CD14-positive monocyte (primary cell): Measurements from ENCODE around the gene C1QL1. TPM values are rescaled to one million over a fixed set of nuclear protein-coding genes. Genes with fewer than 3 reads are reported as not detected.
"Not testable (repeated sequence)": the region's sequence is repeated elsewhere in the genome, so short reads cannot be mapped to it uniquely, and the experiment has no call there.

ENCODE experiments used
- DNase-seq, 3 donors: peaks; one replicate each; pipeline ENCODE4 v3.0.0-alpha.2; 2011 to 2022
- H2AFZ ChIP-seq: 2 replicates; pipeline ENCODE4 v1.6.0; 2012; ENCODE audit warnings: mild to moderate bottlenecking, low read depth, low read length, inconsistent platforms; ENCODE audit not compliant: insufficient read depth, poor library complexity, severe bottlenecking
- H3K27ac ChIP-seq, 2 donors: 1 replicate in 1 of 2; 2 replicates in 1 of 2; pipeline ENCODE4 v1.5.1; 2012 to 2013; ENCODE audit warnings: low read length in 2 of 2, control low read depth in 1 of 2, inconsistent platforms in 1 of 2, low read depth in 1 of 2, mild to moderate bottlenecking in 1 of 2
- H3K27me3 ChIP-seq, 2 donors: one replicate each; pipeline versions ENCODE4 v1.6.0 to v1.6.1; 2011 to 2013; ENCODE audit warnings: low read length in 2 of 2; ENCODE audit not compliant: control insufficient read depth in 2 of 2, insufficient read depth in 2 of 2
- H3K36me3 ChIP-seq, 2 donors: replicated peaks in 1 of 2; 1 replicate in 1 of 2; 2 replicates in 1 of 2; pipeline versions ENCODE4 v1.5.1 to v1.6.1; 2012 to 2013; ENCODE audit warnings: low read length in 2 of 2, control low read depth in 1 of 2, inconsistent platforms in 1 of 2, mild to moderate bottlenecking in 1 of 2; ENCODE audit not compliant: insufficient read depth in 2 of 2, control insufficient read depth in 1 of 2
- H3K4me1 ChIP-seq, 2 donors: 1 replicate in 1 of 2; 2 replicates in 1 of 2; pipeline versions ENCODE4 v1.5.1 to v1.6.1; 2012 to 2013; ENCODE audit warnings: low read length in 2 of 2, control low read depth in 1 of 2, inconsistent platforms in 1 of 2, mild to moderate bottlenecking in 1 of 2, moderate library complexity in 1 of 2; ENCODE audit not compliant: insufficient read depth in 2 of 2, control insufficient read depth in 1 of 2
- H3K4me2 ChIP-seq: replicated peaks from 2 replicates; pipeline ENCODE3; 2012; ENCODE audit warnings: low read length, moderate library complexity, mild to moderate bottlenecking; ENCODE audit not compliant: poor library complexity, severe bottlenecking; ENCODE audit errors: extremely low read depth
- H3K4me3 ChIP-seq, 3 experiments: fragments of 200-600 bp in 1 of 3; sonication (generic) in 1 of 3; replicated peaks in 1 of 3; 1 replicate in 2 of 3; 2 replicates in 1 of 3; pipeline ENCODE4 v1.5.1; 2011 to 2013; ENCODE audit warnings: low read length in 3 of 3, mild to moderate bottlenecking in 3 of 3, control low read depth in 2 of 3, low read depth in 2 of 3, inconsistent platforms in 1 of 3, moderate library complexity in 1 of 3
- H3K79me2 ChIP-seq: 2 replicates; pipeline ENCODE4 v1.6.0; 2012; ENCODE audit warnings: mild to moderate bottlenecking, control low read depth, inconsistent platforms, low read length, moderate library complexity; ENCODE audit not compliant: insufficient read depth
- H3K9ac ChIP-seq: 2 replicates; pipeline ENCODE4 v1.6.0; 2017; ENCODE audit warnings: low read length, mild to moderate bottlenecking; ENCODE audit not compliant: insufficient read depth, poor library complexity, severe bottlenecking
- H3K9me3 ChIP-seq, 2 donors: replicated peaks in 1 of 2; 1 replicate in 1 of 2; 2 replicates in 1 of 2; pipeline versions ENCODE4 v1.5.1 to v1.6.1; 2012 to 2013; ENCODE audit warnings: low read length in 2 of 2, control low read depth in 1 of 2; ENCODE audit not compliant: control insufficient read depth in 1 of 2, insufficient read depth in 1 of 2
- H4K20me1 ChIP-seq: 2 replicates; pipeline ENCODE4 v1.6.0; 2012; ENCODE audit warnings: mild to moderate bottlenecking, low read length, control low read depth, moderate library complexity; ENCODE audit not compliant: insufficient read depth
- H3K27ac Mint-ChIP-seq, 7 donors: one replicate each; pipeline ENCODE4 v1.8.0; 2020; ENCODE audit warnings: mild to moderate bottlenecking in 7 of 7, mixed read lengths in 7 of 7, moderate library complexity in 6 of 7, inconsistent platforms in 2 of 7
- H3K27me3 Mint-ChIP-seq, 3 donors: one replicate each; pipeline ENCODE4 v1.8.0; 2021 to 2022; ENCODE audit warnings: low read depth in 3 of 3, mild to moderate bottlenecking in 3 of 3, mixed read lengths in 3 of 3, moderate library complexity in 3 of 3, inconsistent platforms in 1 of 3
- H3K36me3 Mint-ChIP-seq, 2 donors: one replicate each; pipeline ENCODE4 v1.8.0; 2020; ENCODE audit warnings: mixed read lengths in 2 of 2, inconsistent platforms in 1 of 2, mild to moderate bottlenecking in 1 of 2
- H3K4me1 Mint-ChIP-seq: one replicate; pipeline ENCODE4 v1.8.0; 2020; ENCODE audit warnings: mild to moderate bottlenecking, mixed read lengths
- H3K4me3 Mint-ChIP-seq, 2 donors: one replicate each; pipeline ENCODE4 v1.8.0; 2020; ENCODE audit warnings: mild to moderate bottlenecking in 2 of 2, mixed read lengths in 2 of 2, moderate library complexity in 1 of 2
- H3K9me3 Mint-ChIP-seq, 7 donors: one replicate each; pipeline ENCODE4 v1.8.0; 2020 to 2022; ENCODE audit warnings: mixed read lengths in 7 of 7, mild to moderate bottlenecking in 6 of 7, moderate library complexity in 6 of 7, inconsistent platforms in 2 of 7
- WGBS: methylation state at CpG from one replicate; pipeline ENCODE4 v1.1.5; 2013; ENCODE audit warnings: missing lambda C conversion rate; ENCODE audit not compliant: insufficient coverage; 5-methylcytosine and 5-hydroxymethylcytosine counted together
- intact Hi-C, 2 donors: fragments of 100-400 bp; cut with micrococcal nuclease; formaldehyde crosslinking; loops; one replicate each; pipeline versions ENCODE4 v1.15.0 to v1.15.1; 2023
- polyA plus RNA-seq, 3 donors: library from polyadenylated mRNA; depleted of rRNA in 1 of 3; unstranded in 2 of 3; stranded (reverse) in 1 of 3; fragments of 300-500 nt in 2 of 3; fragments of >200 nt in 1 of 3; fragmentation: Illumina TruSeq in 2 of 3; gene quantifications; 1 replicate in 2 of 3; 2 replicates in 1 of 3; pipeline ENCODE4 v1.2.3, GENCODE V29; 2012 to 2021
- TF ChIP-seq, protein P1 (sequence below): fragments of 200-600 bp; IDR thresholded peaks from one replicate; pipeline ENCODE4 v1.8.0; 2022; ENCODE audit warnings: antibody characterized with exemption, mild to moderate bottlenecking

C1QL1 gene
- polyA plus RNA-seq, 3 donors = not detected

DNA sequence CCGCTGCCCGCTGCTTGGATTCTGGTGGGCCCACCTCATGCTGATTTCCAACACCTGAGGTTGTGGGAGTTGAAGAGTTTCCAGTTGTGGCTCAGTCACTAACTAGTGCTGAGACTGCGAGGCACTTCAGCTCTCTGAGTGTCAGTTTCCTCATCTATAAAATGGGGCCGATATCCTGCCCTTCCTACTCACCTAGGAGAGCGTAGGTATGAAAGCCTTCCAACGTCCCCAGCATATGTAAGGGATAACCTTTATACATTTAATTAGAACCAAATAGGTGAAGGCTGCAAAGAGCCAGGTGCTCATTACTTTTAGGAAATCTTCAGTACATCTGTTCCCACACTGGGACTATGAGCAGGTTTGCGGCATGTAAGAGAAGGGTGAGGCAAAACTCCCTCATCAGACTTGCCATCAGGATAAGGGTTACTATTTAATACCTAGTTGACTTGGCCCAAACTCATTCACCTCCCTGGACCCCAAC, 19.7 kb downstream of the C1QL1 start:
- H3K4me2 ChIP-seq = peak overlapping the region; percentile 97
- peaks cover 46% of the 10 kb centered on the region for H3K79me2 ChIP-seq
- H3K36me3 ChIP-seq = no peaks in the 10 kb centered on the region
- intact Hi-C loops = loop anchor here (2.0 to 5.0 kb wide), 2 partner anchors 46 to 48 kb away; a partner anchor contains a TSS
- peaks cover 18 to 30% of the 10 kb centered on the region in 2 donors for H3K4me1 ChIP-seq
- peak overlapping the region; percentile 98 for H2AFZ ChIP-seq
- Mint-ChIP-seq H3K9me3 (no peaks in the 10 kb centered on the region), H3K36me3 (peaks cover 0 to 4% of the 10 kb centered on the region in 2 donors), H3K27ac (peak overlapping the region in 4 of 7 donors; percentile 86 to 94 (median 90)), H3K4me3 (peak overlapping the region; percentile 86 to 95), H3K4me1 (peaks cover 18% of the 10 kb centered on the region), H3K27me3 (peaks cover 2 to 9% (median 6%) of the 10 kb centered on the region in 3 donors)
- 42% methylated on average over 2 of the region's 7 CpGs for WGBS
- DNase-seq = no peak
- H3K27me3 ChIP-seq = no peaks in the 10 kb centered on the region
- peak overlapping the region; percentile 69 to 94 (median 71) for H3K4me3 ChIP-seq
- H3K9me3 ChIP-seq = no peaks in the 10 kb centered on the region
- H3K9ac ChIP-seq = peak overlapping the region; percentile 66
- no peaks in the 10 kb centered on the region for H4K20me1 ChIP-seq
- peak overlapping the region; percentile 32 to 82 for H3K27ac ChIP-seq
- TF ChIP-seq, protein P1, sequence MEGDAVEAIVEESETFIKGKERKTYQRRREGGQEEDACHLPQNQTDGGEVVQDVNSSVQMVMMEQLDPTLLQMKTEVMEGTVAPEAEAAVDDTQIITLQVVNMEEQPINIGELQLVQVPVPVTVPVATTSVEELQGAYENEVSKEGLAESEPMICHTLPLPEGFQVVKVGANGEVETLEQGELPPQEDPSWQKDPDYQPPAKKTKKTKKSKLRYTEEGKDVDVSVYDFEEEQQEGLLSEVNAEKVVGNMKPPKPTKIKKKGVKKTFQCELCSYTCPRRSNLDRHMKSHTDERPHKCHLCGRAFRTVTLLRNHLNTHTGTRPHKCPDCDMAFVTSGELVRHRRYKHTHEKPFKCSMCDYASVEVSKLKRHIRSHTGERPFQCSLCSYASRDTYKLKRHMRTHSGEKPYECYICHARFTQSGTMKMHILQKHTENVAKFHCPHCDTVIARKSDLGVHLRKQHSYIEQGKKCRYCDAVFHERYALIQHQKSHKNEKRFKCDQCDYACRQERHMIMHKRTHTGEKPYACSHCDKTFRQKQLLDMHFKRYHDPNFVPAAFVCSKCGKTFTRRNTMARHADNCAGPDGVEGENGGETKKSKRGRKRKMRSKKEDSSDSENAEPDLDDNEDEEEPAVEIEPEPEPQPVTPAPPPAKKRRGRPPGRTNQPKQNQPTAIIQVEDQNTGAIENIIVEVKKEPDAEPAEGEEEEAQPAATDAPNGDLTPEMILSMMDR = no peak

DNA sequence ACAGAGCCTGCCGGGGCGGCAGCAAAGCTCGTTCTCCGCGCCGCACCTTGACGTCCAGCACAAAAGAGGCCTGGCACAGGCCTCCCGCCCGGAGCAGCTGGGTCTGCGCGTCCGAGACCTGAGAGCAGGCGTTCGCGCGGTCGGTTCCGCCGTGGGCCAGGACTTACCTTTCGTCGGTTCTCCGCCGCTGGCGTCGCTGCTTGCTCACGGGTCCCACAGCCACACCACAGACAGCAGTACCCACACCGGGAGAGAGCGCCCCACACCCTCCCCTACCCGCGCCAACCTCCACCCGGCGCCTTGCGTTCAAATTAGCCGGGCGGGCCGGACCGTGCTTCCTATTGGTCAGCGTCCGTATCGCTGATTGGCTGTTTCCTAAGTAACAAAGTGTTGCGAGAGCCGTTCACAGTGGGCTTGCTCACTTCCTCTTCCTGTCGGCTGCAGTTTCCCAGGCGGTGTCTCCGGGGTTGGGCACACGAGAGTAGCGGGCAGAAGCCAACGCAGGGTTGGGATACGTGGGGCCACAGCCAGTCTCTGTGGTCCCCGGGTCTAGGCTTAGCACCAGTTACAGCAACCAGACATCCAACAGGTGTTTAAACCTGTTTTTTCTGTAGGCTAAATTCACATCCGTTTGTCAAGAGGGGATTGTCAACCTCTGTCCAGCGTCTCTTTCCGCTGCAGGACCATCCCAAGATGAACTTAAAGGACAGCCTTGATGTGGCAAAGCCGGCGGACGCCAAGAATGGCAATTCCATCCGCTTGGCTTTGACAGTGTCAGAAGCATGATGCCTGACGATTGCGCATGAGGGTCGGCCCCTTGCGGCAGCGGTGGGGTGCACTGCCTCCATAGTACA, 20.4 kb downstream of the C1QL1 start, which contains the start of gene KIF18B:
TSS of gene KIF18B (minus strand) at position 313 of the 854 bp plus-strand sequence. CDS start 11,429 bp downstream, outside the sequence.
- H3K4me1 Mint-ChIP-seq = peaks cover 18% of the 10 kb centered on the region
- Histone ChIP-seq H3K79me2 (peaks cover 53% of the 10 kb centered on the region), H4K20me1 (no peaks in the 10 kb centered on the region), H3K9ac (peak within 1 kb of the TSS; percentile 66), H3K4me3 (peak within 1 kb of the TSS; percentile 69 to 94 (median 71)), H3K4me2 (peak within 1 kb of the TSS; percentile 97), H3K4me1 (peaks cover 18 to 30% of the 10 kb centered on the region in 2 donors), H3K36me3 (peaks cover 0 to 4% of the 10 kb centered on the region in 2 donors), H3K9me3 (no peaks in the 10 kb centered on the region), H3K27me3 (no peaks in the 10 kb centered on the region), H2AFZ (peak within 1 kb of the TSS; percentile 98), H3K27ac (peak within 1 kb of the TSS; percentile 32 to 82)
- intact Hi-C loops = loop anchor here (2.0 to 5.0 kb wide), 3 partner anchors 45 to 113 kb away; partner anchors contain the start of gene NMT1 (in 1 of the 2)
- H3K9me3 Mint-ChIP-seq = no peaks in the 10 kb centered on the region
- peak within 1 kb of the TSS; percentile 86 to 94 (median 90) for H3K27ac Mint-ChIP-seq
- TF ChIP-seq, protein P1 = no peak
- H3K27me3 Mint-ChIP-seq = peaks cover 0 to 6% (median 2%) of the 10 kb centered on the region in 3 donors
- 3% methylated on average over 62 of the region's 62 CpGs for WGBS
- H3K36me3 Mint-ChIP-seq = peaks cover 1 to 11% of the 10 kb centered on the region in 2 donors
- peak within 1 kb of the TSS; percentile 86 to 95 for H3K4me3 Mint-ChIP-seq
- peak; percentile 90 to 97 (median 94) for DNase-seq

DNA sequence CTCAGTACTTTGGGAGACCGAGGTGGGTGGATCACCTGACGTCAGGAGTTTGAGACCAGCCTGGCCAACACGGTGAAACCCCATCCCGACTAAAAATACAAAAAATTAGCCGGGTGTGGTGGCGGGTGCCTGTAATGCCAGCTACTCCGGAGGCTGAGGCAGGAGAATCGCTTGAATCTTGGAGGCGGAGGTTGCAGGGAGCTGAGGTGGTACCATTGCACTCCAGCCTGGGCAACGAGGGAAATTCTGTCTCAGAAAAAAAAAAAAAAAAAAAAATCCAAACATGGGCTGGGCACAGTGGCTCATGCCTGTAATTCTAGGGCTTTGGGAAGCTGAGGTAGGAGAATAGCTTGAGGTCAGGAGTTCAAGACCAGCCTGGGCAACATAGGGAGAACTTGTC, 22.5 kb downstream of the C1QL1 start:
- not testable (repeated sequence) for DNase-seq, H2AFZ ChIP-seq, H3K4me2 ChIP-seq, H3K27me3 Mint-ChIP-seq, H4K20me1 ChIP-seq, H3K27ac Mint-ChIP-seq, H3K9ac ChIP-seq, H3K9me3 Mint-ChIP-seq, H3K4me3 ChIP-seq, H3K27ac ChIP-seq, H3K4me3 Mint-ChIP-seq, H3K9me3 ChIP-seq, H3K27me3 ChIP-seq
- WGBS = 100% methylated on average over 8 of the region's 10 CpGs
- intact Hi-C loops = loop anchor here in 1 of 2 donors (2.0 to 5.0 kb wide), 2 partner anchors 43 to 115 kb away; partner anchors contain the start of gene NMT1
- Histone ChIP-seq H3K4me1 (peaks cover 18 to 30% of the 10 kb centered on the region in 2 donors), H3K36me3 (peaks cover 3 to 22% of the 10 kb centered on the region in 2 donors), H3K79me2 (peaks cover 73% of the 10 kb centered on the region)
- peaks cover 6 to 25% of the 10 kb centered on the region in 2 donors for H3K36me3 Mint-ChIP-seq
- H3K4me1 Mint-ChIP-seq = peaks cover 18% of the 10 kb centered on the region
